SH-SY5Y (cell line): ENCODE measurements around the gene HORMAD2.

Source experiments
- GATA2 ChIP-seq: IDR thresholded peaks from 2 replicates; pipeline ENCODE4 v1.6.1; 2011; ENCODE audit warnings: mild to moderate bottlenecking, low read depth, low read length
- GATA3 ChIP-seq: IDR thresholded peaks from 2 replicates; pipeline ENCODE4 v1.6.1; 2011; ENCODE audit warnings: low read depth, mild to moderate bottlenecking, low read length, moderate library complexity

Gene HORMAD2, protein sequence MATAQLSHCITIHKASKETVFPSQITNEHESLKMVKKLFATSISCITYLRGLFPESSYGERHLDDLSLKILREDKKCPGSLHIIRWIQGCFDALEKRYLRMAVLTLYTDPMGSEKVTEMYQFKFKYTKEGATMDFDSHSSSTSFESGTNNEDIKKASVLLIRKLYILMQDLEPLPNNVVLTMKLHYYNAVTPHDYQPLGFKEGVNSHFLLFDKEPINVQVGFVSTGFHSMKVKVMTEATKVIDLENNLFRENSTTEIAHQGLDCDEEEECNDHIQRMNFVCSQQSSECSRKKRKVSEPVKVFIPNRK

GRCh38 chr22:30079952-30080533 is at the start of gene HORMAD2:
HORMAD2 (plus strand) TSS chr22:30080464; CDS start chr22:30093953, 13,489 bp downstream.
- TF ChIP-seq GATA2 (no peak), GATA3 (no peak)

DNA sequence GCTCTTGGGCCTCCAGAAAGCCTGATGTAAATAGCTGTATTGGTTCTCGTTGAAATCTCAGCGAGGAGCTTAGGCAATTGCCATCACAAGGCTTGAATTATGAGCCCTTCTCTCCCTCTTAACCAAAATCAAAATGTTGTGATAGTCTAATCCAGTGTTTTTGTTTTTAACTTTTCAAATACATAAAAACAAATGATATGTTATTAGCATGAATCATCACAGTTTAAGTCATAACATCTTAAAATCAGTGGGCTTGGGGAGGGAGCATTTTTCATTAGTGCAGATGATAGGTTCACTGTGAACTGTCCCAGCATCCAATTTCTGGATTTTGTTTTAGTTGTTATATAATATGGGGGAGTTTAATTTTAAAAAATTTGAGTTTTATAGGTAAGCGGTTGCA is 48.9 kb upstream of the HORMAD2 start:
- TF ChIP-seq GATA3 (no peak), GATA2 (no peak)

- no peak for TF ChIP-seq GATA3
- no peak for TF ChIP-seq GATA2
These were observed 48.4 kb upstream of the HORMAD2 start for GRCh38 chr22:30031764-30032455.

GRCh38 chr22:30033137-30033536 is 47.1 kb upstream of the HORMAD2 start:
- no peak for TF ChIP-seq GATA2
- TF ChIP-seq GATA3, result no peak

DNA sequence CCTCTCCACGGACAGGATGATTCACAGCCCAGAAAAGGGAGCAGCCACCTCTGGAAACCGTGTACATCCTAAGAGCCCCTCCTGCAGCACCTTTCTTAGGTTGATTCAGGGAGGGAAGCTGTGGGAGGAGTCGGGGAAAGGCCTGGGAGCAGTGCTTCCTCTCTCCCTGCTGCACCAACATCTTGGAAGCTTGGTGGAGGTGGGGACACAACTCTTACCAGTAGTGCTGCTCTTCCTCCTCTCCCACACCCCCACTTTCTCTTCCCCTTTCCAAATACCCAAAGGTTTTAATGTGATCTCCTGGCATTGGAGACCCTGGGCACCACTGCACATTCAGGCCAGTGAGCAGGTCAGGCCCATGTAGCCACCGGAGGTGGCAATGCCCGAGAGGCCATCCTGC is 46.4 kb upstream of the HORMAD2 start:
- TF ChIP-seq GATA2 (no peak), GATA3 (no peak)

DNA sequence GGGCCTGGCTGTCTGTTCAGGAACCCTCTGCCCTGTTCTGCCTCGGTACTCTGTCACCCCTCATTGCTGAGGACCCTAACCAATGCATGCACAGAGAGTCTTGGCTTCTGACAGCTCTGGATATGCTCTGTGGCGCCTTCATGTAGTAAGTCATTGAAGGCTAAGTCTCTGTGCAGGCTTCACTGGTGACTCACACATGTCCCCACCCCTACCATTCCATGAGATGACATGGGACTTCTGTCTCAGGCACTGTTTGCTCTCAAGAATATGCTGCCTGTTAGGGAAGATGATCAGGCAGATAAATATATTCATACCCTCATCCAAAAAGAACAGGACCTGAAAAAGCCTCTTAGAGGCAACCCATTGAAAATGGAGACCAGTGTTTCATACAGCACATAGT is 43.6 kb upstream of the HORMAD2 start:
- TF ChIP-seq GATA2 (no peak), GATA3 (no peak)

GRCh38 chr22:30038219-30038618 is 42.0 kb upstream of the HORMAD2 start:
- TF ChIP-seq GATA2 (no peak), GATA3 (no peak)

- TF ChIP-seq GATA2 (no peak), GATA3 (no peak)
These were observed 39.6 kb upstream of the HORMAD2 start for GRCh38 chr22:30040499-30041260.

GRCh38 chr22:30041475-30041874 is 38.8 kb upstream of the HORMAD2 start:
- TF ChIP-seq GATA3, result no peak
- TF ChIP-seq GATA2, result no peak

- no peak for TF ChIP-seq GATA3
These were observed 38.4 kb upstream of the HORMAD2 start for GRCh38 chr22:30041881-30042280.

GRCh38 chr22:30043161-30043560 is 37.1 kb upstream of the HORMAD2 start:
- TF ChIP-seq GATA2 (no peak), GATA3 (no peak)

DNA sequence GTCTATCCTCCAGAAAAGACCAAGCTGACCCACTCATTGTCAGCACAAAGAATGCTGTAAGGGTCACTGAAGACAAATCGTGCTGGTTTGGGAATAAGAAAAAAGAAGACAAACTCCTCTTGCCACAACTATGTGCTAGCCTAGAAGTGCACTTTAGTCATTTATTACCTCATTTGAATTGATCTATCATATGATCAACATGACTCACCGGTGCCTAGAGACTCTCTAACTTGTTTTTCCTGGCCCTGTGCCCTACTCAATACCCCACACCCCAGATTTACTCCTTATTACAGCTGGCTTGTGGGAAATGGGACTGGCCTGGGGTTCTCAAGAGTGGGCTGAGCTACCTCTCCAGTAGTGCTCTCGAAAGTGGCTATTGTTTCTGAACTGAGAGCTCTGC is 35.9 kb upstream of the HORMAD2 start:
- no peak for TF ChIP-seq GATA2
- TF ChIP-seq GATA3, result no peak

DNA sequence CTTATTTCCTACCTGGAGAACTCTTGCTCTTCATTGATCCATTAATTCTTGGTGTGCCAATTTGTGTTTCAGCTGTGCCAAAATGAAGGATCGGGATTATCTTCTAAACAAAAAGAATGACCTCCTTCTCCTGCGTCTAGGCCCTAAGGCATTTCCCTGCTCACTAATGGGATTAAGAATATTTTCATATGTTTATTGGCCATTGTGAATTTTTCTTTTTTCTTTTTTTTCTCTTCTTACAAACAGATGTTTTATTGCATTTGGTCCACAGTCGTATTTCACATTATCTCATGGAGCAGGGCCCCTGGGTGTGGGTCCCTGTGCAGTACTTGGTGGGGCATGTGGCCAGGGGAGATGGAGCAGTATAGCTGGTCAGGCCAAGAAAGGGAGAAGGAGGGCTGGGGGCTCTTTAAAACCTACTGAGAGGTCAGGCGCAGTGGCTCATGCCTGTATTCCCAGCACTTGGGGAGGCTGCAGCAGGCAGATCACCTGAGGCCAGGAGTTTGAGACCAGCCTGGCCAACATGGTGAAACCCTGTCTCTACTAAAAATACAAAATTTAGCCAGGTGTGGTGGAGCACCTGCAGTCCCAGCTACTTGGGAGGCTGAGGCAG is 35.3 kb upstream of the HORMAD2 start:
- TF ChIP-seq GATA3 (no peak), GATA2 (no peak)

- TF ChIP-seq GATA2 (no peak), GATA3 (no peak)
These were observed 34.8 kb upstream of the HORMAD2 start for GRCh38 chr22:30045494-30045887.
